Measurements from ENCODE around the gene CGB2.
"Not testable (repeated sequence)": the region's sequence is repeated elsewhere in the genome, so short reads cannot be mapped to it uniquely, and the experiment has no call there.

Gene CGB2

DNA sequence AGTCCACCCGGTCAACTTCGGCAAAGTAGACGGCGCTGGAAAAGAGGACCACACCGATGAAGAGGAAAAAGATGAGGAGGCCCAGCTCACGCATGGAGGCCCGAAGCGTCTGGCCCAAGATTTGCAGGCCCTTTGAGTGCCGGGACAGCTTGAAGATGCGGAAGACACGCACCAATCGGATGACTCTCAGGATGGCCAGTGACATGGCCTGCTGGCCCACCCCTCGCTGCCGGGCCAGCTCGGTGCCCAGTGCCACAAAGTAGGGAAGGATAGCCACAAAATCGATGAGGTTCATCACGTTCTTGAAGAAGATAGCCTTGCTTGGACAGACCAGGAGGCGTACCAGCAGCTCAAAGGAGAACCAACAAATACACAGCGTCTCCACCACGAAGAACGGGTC is 38.7 kb downstream of the CGB2 start:
- no peak for DNase-seq

DNA sequence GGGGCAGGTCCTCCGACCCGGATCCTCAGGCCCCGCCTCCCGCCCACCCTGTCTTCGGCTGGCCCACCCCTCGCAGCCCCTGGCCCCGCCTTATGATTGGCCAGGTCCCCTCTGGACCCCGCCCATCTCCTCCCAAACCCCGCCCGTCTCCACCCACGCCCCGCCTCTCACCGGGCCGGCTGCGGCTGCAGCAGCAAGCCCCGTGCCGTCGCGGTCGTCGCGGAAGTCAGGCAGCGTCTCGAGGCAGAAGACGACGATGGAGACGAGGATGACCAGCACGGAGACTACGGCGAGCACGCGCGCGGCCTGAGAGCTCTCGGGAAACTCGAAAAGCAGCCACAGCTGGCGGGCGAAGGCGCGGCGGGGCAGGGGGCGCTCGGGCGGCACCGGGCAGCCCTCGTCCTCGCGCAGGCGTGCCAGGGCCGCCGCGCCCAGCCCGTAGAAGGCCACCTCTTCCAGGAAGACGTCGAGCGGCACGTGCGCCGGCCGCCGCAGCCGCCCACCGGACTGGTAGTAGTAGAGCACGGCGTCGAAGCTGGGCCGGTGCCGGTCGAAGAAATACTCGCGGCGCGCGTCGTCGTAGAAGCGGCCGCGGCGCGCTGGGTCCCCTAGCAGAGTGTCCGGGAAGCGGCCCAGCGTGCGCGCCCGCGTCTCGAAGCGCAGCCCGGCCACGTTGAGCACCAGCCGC is 40.3 kb downstream of the CGB2 start:
- no peak for DNase-seq

DNA sequence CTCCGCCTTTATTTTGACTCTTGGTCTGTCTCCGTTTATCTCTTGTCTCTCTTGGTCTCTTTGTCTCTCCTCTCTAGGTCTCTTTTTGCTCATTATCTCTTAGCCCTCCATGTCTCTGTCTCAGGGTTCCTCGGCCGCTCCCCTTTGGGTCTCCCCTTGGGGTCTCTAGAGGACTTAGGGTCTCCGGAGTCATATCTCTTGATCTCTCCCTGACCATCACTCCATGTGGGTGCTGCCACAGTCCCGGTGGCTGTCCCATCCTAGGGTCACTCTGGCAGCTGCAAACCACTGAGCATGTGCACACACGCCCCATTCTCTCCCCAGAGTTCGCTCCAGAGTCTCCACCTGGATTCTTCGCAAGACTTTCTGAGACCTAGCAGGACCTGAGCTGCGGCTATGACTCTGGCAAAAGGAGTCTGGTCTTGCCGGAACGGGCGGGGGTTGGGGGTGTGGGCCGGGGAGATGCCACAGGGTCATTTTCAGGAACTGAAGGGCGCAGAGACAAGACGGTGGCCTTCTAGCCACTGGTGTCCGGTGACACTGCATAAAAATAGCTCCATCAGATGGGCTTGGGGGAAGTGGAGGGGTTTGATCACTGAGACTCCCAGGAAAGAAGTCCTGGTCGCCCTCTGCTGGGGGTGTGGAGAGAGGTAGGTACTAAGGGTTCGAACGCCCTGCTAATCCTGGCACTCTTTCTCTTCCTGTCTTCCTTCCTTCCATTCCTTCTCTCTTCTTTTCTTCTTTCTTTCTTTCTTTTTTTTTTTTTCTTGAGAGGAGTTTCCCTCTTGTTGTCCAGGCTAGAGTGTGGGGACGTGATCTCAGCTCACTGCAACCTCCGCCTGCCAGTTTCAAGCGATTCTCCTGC is 42.1 kb downstream of the CGB2 start:
- no peak for DNase-seq

DNA sequence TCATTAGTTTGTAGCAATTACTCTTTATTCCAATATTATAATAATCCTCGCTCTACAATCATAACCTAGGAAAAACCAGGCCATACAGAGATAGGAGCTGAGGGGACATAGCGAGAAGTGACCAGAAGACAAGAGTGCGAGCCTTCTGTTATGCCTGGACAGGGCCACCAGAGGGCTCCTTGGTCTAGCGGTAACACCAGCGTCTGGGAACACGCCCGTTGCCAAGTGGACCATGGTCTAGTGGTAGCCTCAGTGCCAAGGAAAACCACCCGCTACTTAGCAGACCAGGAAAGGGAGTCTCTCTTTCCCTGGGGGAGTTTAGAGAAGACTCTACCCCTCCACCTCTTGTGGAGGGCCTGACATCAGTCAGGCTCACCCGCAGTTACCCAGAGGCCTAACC is 43.2 kb downstream of the CGB2 start:
- DNase-seq, result not testable (repeated sequence)

DNA sequence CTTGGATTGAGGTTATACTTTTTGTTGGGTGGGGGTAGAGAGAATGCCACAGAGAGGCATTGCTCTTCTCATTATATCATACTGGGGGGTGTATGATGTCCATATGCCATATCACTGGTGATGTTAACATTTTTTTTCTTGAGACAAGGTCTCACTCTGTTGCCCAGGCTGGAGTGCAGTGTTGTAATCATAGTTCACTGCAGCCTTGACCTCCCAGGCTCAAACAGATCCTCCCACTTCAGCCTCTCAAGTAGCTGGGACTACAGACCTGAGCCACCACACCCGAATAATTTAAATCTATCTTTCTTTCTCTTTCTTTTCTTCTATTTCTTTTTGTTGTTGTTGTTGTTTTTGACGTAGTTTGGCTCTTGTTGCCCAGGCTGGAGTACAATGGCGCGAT is 48.7 kb downstream of the CGB2 start:
- no peak for DNase-seq

- DNase-seq, result no peak
Observed at GRCh38 chr19:49081273-49081672, 49.6 kb downstream of the CGB2 start.

Measured in stimulated activated CD4-positive, alpha-beta T cell treated with anti-CD3 and anti-CD28 coated beads, Interleukin-4, amount 100 ng/mL, for 24 hours (primary cell).